WTC11 (cell line): ENCODE results near the gene ELOVL1. TPM values are rescaled to one million over a fixed set of nuclear protein-coding genes. Genes with fewer than 3 reads are reported as not detected.

Experiments
- ATAC-seq: fragments of 200-7000 bp; cut with Tn5 transposase; 2 replicates; pipeline ENCODE4 v1.10.0; 2021; ENCODE audit warnings: mild to moderate bottlenecking, moderate library complexity
- CTCF ChIA-PET: fragments of 300-600 bp; sonication (Branson Sonifier 250); formaldehyde crosslinking; loops from one replicate; lab custom pipeline; 2021; ENCODE audit warnings: antibody characterized with exemption; lab: Charles Lee
- POLR2A ChIA-PET: fragments of 350-600 bp; sonication (Branson Sonifier 250); formaldehyde crosslinking; loops from one replicate; lab custom pipeline; 2021; ENCODE audit warnings: antibody characterized with exemption; lab: Charles Lee
- DNase-seq: peaks from one replicate; pipeline ENCODE4 v3.0.0; 2021; ENCODE audit warnings: low spot score
- H3K27ac Mint-ChIP-seq: 2 replicates; pipeline ENCODE4 v1.8.0; 2021; ENCODE audit warnings: mixed read lengths
- H3K27me3 Mint-ChIP-seq: 2 replicates; pipeline ENCODE4 v1.8.0; 2021; ENCODE audit warnings: low read depth, mild to moderate bottlenecking, moderate library complexity, mixed read lengths
- H3K36me3 Mint-ChIP-seq: 2 replicates; pipeline ENCODE4 v1.8.0; 2021; ENCODE audit warnings: mixed read lengths
- H3K4me1 Mint-ChIP-seq: 2 replicates; pipeline ENCODE4 v1.8.0; 2022; ENCODE audit warnings: mixed read lengths
- H3K4me3 Mint-ChIP-seq: 2 replicates; pipeline ENCODE4 v1.8.0; 2021; ENCODE audit warnings: mild to moderate bottlenecking, moderate library complexity, mixed read lengths
- H3K9me3 Mint-ChIP-seq: 2 replicates; pipeline ENCODE4 v1.8.0; 2021; ENCODE audit warnings: mixed read lengths
- CBFB ChIP-seq: sonication (generic); formaldehyde crosslinking; IDR thresholded peaks from 2 replicates; pipeline ENCODE4 v1.8.1; 2022; ENCODE audit warnings: mild to moderate bottlenecking, low read depth, missing genetic modification reagents
- FOXJ3 ChIP-seq: sonication (generic); formaldehyde crosslinking; IDR thresholded peaks from 2 replicates; pipeline ENCODE4 v1.9.0; 2021; ENCODE audit warnings: missing genetic modification reagents, mild to moderate bottlenecking, borderline replicate concordance
- FOXK1 ChIP-seq: sonication (generic); formaldehyde crosslinking; IDR thresholded peaks from 2 replicates; pipeline ENCODE4 v1.8.0; 2022; ENCODE audit warnings: mild to moderate bottlenecking, moderate library complexity, missing genetic modification reagents
- JAZF1 ChIP-seq: fragments of 250-450 bp; sonication (Bioruptor Pico); IDR thresholded peaks from 2 replicates; pipeline ENCODE4 v1.9.0; 2021; ENCODE audit warnings: moderate library complexity, mild to moderate bottlenecking, inconsistent platforms
- JUN ChIP-seq: sonication (generic); formaldehyde crosslinking; IDR thresholded peaks from 2 replicates; pipeline ENCODE4 v1.8.0; 2023; ENCODE audit warnings: mild to moderate bottlenecking, missing genetic modification reagents
- NR1H2 ChIP-seq: sonication (generic); formaldehyde crosslinking; IDR thresholded peaks from 2 replicates; pipeline ENCODE4 v1.9.0; 2021; ENCODE audit warnings: mild to moderate bottlenecking, moderate library complexity, missing genetic modification reagents
- SOX15 ChIP-seq: fragments of 250-450 bp; sonication (Bioruptor Pico); IDR thresholded peaks from 2 replicates; pipeline ENCODE4 v1.9.0; 2021; ENCODE audit warnings: mild to moderate bottlenecking
- TEAD4 ChIP-seq: sonication (generic); formaldehyde crosslinking; IDR thresholded peaks from 2 replicates; pipeline ENCODE4 v1.8.0; 2022; ENCODE audit warnings: mild to moderate bottlenecking, missing genetic modification reagents
- USF2 ChIP-seq: sonication (generic); formaldehyde crosslinking; IDR thresholded peaks from 2 replicates; pipeline ENCODE4 v1.8.1; 2023; ENCODE audit warnings: mild to moderate bottlenecking, missing genetic modification reagents, moderate library complexity
- ZBTB21 ChIP-seq: sonication (generic); formaldehyde crosslinking; IDR thresholded peaks from 2 replicates; pipeline ENCODE4 v1.8.1; 2023; ENCODE audit warnings: mild to moderate bottlenecking, missing genetic modification reagents, borderline replicate concordance
- ZNF121 ChIP-seq: sonication (generic); formaldehyde crosslinking; IDR thresholded peaks from 2 replicates; pipeline ENCODE4 v1.8.0; 2023; ENCODE audit warnings: missing genetic modification reagents
- ZNF219 ChIP-seq: sonication (generic); formaldehyde crosslinking; IDR thresholded peaks from 2 replicates; pipeline ENCODE4 v1.8.0; 2023; ENCODE audit warnings: missing genetic modification reagents, mild to moderate bottlenecking, borderline replicate concordance
- ZNF232 ChIP-seq: sonication (generic); formaldehyde crosslinking; IDR thresholded peaks from 2 replicates; pipeline ENCODE4 v1.8.0; 2022; ENCODE audit warnings: mild to moderate bottlenecking, missing genetic modification reagents
- ZNF396 ChIP-seq: fragments of 250-450 bp; sonication (Bioruptor Pico); IDR thresholded peaks from 2 replicates; pipeline ENCODE4 v1.8.0; 2021; ENCODE audit warnings: mild to moderate bottlenecking, moderate library complexity, borderline replicate concordance
- ZNF416 ChIP-seq: fragments of 250-450 bp; sonication (Bioruptor Pico); IDR thresholded peaks from 2 replicates; pipeline ENCODE4 v1.9.0; 2021; ENCODE audit warnings: mild to moderate bottlenecking, inconsistent platforms
- total RNA-seq: library from RNA; stranded (reverse); gene quantifications from 3 replicates; pipeline ENCODE4 v1.2.3, GENCODE V29; 2021
- TF ChIP-seq, protein P1 (sequence below): sonication (generic); formaldehyde crosslinking; IDR thresholded peaks from 2 replicates; pipeline ENCODE4 v1.8.1; 2023; ENCODE audit warnings: mild to moderate bottlenecking, missing genetic modification reagents, borderline replicate concordance
- TF ChIP-seq, protein P2 (sequence below): sonication (generic); formaldehyde crosslinking; IDR thresholded peaks from 2 replicates; pipeline ENCODE4 v1.8.0; 2022; ENCODE audit warnings: mild to moderate bottlenecking, missing genetic modification reagents
- TF ChIP-seq, protein P3 (sequence below): sonication (generic); formaldehyde crosslinking; IDR thresholded peaks from 2 replicates; pipeline ENCODE4 v1.8.1; 2022; ENCODE audit warnings: low read depth, mild to moderate bottlenecking, moderate library complexity, missing genetic modification reagents, borderline replicate concordance

The ELOVL1 gene
- total RNA-seq, 1 experiment from 2014 or later = 26.6 TPM

- TF ChIP-seq, protein P1, sequence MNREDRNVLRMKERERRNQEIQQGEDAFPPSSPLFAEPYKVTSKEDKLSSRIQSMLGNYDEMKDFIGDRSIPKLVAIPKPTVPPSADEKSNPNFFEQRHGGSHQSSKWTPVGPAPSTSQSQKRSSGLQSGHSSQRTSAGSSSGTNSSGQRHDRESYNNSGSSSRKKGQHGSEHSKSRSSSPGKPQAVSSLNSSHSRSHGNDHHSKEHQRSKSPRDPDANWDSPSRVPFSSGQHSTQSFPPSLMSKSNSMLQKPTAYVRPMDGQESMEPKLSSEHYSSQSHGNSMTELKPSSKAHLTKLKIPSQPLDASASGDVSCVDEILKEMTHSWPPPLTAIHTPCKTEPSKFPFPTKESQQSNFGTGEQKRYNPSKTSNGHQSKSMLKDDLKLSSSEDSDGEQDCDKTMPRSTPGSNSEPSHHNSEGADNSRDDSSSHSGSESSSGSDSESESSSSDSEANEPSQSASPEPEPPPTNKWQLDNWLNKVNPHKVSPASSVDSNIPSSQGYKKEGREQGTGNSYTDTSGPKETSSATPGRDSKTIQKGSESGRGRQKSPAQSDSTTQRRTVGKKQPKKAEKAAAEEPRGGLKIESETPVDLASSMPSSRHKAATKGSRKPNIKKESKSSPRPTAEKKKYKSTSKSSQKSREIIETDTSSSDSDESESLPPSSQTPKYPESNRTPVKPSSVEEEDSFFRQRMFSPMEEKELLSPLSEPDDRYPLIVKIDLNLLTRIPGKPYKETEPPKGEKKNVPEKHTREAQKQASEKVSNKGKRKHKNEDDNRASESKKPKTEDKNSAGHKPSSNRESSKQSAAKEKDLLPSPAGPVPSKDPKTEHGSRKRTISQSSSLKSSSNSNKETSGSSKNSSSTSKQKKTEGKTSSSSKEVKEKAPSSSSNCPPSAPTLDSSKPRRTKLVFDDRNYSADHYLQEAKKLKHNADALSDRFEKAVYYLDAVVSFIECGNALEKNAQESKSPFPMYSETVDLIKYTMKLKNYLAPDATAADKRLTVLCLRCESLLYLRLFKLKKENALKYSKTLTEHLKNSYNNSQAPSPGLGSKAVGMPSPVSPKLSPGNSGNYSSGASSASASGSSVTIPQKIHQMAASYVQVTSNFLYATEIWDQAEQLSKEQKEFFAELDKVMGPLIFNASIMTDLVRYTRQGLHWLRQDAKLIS (CRISPR knock-in tag) = no peak
- TF ChIP-seq ZNF232 = no peak
- no peak for TF ChIP-seq ZNF416
- TF ChIP-seq JUN (CRISPR knock-in tag) = peak; percentile 76; the same call in 1 of the 2 replicates
- TF ChIP-seq JAZF1 (CRISPR knock-in tag) = no peak
- no peak for TF ChIP-seq ZBTB21 (CRISPR knock-in tag)
- TF ChIP-seq SOX15 = no peak
- no peak for TF ChIP-seq TEAD4 (CRISPR knock-in tag)
- no peak for TF ChIP-seq ZNF121 (CRISPR knock-in tag)
- no peak for TF ChIP-seq NR1H2 (CRISPR knock-in tag)
- TF ChIP-seq, protein P2, sequence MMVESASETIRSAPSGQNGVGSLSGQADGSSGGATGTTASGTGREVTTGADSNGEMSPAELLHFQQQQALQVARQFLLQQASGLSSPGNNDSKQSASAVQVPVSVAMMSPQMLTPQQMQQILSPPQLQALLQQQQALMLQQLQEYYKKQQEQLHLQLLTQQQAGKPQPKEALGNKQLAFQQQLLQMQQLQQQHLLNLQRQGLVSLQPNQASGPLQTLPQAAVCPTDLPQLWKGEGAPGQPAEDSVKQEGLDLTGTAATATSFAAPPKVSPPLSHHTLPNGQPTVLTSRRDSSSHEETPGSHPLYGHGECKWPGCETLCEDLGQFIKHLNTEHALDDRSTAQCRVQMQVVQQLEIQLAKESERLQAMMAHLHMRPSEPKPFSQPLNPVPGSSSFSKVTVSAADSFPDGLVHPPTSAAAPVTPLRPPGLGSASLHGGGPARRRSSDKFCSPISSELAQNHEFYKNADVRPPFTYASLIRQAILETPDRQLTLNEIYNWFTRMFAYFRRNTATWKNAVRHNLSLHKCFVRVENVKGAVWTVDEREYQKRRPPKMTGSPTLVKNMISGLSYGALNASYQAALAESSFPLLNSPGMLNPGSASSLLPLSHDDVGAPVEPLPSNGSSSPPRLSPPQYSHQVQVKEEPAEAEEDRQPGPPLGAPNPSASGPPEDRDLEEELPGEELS (CRISPR knock-in tag) = peak; percentile 6; the same call in 1 of the 2 replicates
- no peak for TF ChIP-seq USF2 (CRISPR knock-in tag)
- TF ChIP-seq ZNF219 (CRISPR knock-in tag) = no peak; the same call in 1 of the 2 replicates
- TF ChIP-seq ZNF396 (CRISPR knock-in tag) = no peak
- peak; percentile 12 for TF ChIP-seq FOXK1 (CRISPR knock-in tag)
- TF ChIP-seq, protein P3, sequence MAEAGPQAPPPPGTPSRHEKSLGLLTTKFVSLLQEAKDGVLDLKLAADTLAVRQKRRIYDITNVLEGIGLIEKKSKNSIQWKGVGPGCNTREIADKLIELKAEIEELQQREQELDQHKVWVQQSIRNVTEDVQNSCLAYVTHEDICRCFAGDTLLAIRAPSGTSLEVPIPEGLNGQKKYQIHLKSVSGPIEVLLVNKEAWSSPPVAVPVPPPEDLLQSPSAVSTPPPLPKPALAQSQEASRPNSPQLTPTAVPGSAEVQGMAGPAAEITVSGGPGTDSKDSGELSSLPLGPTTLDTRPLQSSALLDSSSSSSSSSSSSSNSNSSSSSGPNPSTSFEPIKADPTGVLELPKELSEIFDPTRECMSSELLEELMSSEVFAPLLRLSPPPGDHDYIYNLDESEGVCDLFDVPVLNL = no peak; the same call in 1 of the 2 replicates
- TF ChIP-seq, all 79 proteins: peak for 20
Observed at GRCh38 chr1:43367904-43368645, at the start of gene ELOVL1 (continued).

DNA sequence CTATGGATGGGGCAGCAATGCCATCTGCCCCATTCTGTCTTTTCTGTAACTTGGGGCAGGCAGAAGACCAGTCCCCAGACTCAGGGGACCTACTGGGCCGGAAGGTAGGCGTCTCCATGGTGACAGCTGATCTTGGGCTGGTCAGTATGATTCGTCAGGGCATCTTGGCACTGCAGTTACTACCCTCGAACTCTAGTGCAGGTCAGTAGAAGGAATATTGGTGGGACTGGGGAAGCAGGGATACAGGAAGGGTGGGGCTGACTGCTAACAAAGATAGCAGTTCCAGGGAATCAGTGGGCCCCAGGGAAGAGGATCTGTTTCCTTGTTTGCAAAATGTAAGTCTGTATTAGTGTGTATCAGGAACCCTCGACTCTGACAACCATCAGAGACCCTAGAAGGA, 48.1 kb upstream of the ELOVL1 start:
- POLR2A ChIA-PET = no interaction called here

More for the DNA sequence above, 48.1 kb upstream of the ELOVL1 start:
- TF ChIP-seq CBFB (CRISPR knock-in tag) = no peak
- TF ChIP-seq FOXJ3 = no peak
- H3K4me1 Mint-ChIP-seq = no peaks in the 10 kb centered on the region
- no peak for DNase-seq
- CTCF ChIA-PET = interaction anchor here (1.8 to 3.1 kb wide), 2 partner anchors 25 to 187 kb away, joined by 7 to 100 read pairs; no protein-coding TSS in a partner anchor
- H3K27me3 Mint-ChIP-seq = no peaks in the 10 kb centered on the region
- no peak overlapping the region for H3K27ac Mint-ChIP-seq
- H3K36me3 Mint-ChIP-seq = peaks cover 11% of the 10 kb centered on the region
- peaks cover 6% of the 10 kb centered on the region for H3K9me3 Mint-ChIP-seq
- ATAC-seq = no peak
- no peak overlapping the region for H3K4me3 Mint-ChIP-seq
